Cerebellar nuclear complex (tissue), 1 donor: ENCODE results near the gene RNASE4.
"Not testable (repeated sequence)": the region's sequence is repeated elsewhere in the genome, so short reads cannot be mapped to it uniquely, and the experiment has no call there.

Source experiments
- DNase-seq, 2 experiments: peaks; one replicate each; lab custom pipeline; 2025; lab: John Stamatoyannopoulos, UW

RNASE4 gene

GRCh38 chr14:20683891-20684661 lies at the start of gene RNASE4:
Gene RNASE4, plus strand, starts transcription at chr14:20684560. Its CDS starts 14,812 bp downstream, at chr14:20699372.
- DNase-seq = peak in 1 of 2 experiments; percentile 62

GRCh38 chr14:20641591-20641990 lies 42.8 kb upstream of the RNASE4 start, which contains the start of gene OR6S1:
Gene OR6S1, minus strand, starts transcription at chr14:20641691. Its CDS starts 0 bp downstream, at chr14:20641691.
- DNase-seq = no peak

- DNase-seq = no peak
Measured at GRCh38 chr14:20642182-20642581, 42.2 kb upstream of the RNASE4 start.

- not testable (repeated sequence) for DNase-seq
Measured at GRCh38 chr14:20642755-20643154, 41.6 kb upstream of the RNASE4 start.

GRCh38 chr14:20644520-20644919 lies 39.8 kb upstream of the RNASE4 start:
- no peak for DNase-seq

GRCh38 chr14:20645481-20645880 lies 38.9 kb upstream of the RNASE4 start:
- DNase-seq = no peak

GRCh38 chr14:20652996-20653975 lies 31.1 kb upstream of the RNASE4 start:
- DNase-seq = no peak

- DNase-seq = no peak
Measured at GRCh38 chr14:20655851-20656250, 28.5 kb upstream of the RNASE4 start.

GRCh38 chr14:20656274-20656673 lies 28.1 kb upstream of the RNASE4 start:
- no peak for DNase-seq

- DNase-seq = no peak
Measured at GRCh38 chr14:20657216-20658211, 26.8 kb upstream of the RNASE4 start.

- DNase-seq = no peak
Measured at GRCh38 chr14:20658246-20658645, 26.1 kb upstream of the RNASE4 start.

- DNase-seq = no peak
Measured at GRCh38 chr14:20659336-20659735, 25.0 kb upstream of the RNASE4 start.

GRCh38 chr14:20659813-20660395 lies 24.5 kb upstream of the RNASE4 start:
- no peak for DNase-seq

GRCh38 chr14:20661197-20661596 lies 23.2 kb upstream of the RNASE4 start:
- DNase-seq = no peak

- peak in 1 of 2 experiments; percentile 26 for DNase-seq
Measured at GRCh38 chr14:20662968-20663732, 21.2 kb upstream of the RNASE4 start.

- not testable (repeated sequence) for DNase-seq
Measured at GRCh38 chr14:20666400-20666961, 17.9 kb upstream of the RNASE4 start.

- no peak for DNase-seq
Measured at GRCh38 chr14:20667957-20668356, 16.4 kb upstream of the RNASE4 start.

- no peak for DNase-seq
Measured at GRCh38 chr14:20668969-20669368, 15.4 kb upstream of the RNASE4 start.

- no peak for DNase-seq
Measured at GRCh38 chr14:20671597-20672283, 12.6 kb upstream of the RNASE4 start.
